ENCODE data around the gene ZFAND5.

Gene ZFAND5

GRCh38 chr9:72364679-72365524, at the start of gene ZFAND5:
Gene ZFAND5, minus strand, starts transcription at chr9:72365208. Its CDS starts 4,430 bp downstream, at chr9:72360778.
- DNase-seq (ENCODE audit: low read depth in 2 of 2, low spot score in 1 of 2): peak; percentile 83 to 85

- DNase-seq (ENCODE audit: low read depth in 2 of 2, low spot score in 1 of 2): no peak
Measured at GRCh38 chr9:72412483-72413040, 47.6 kb upstream of the ZFAND5 start.

GRCh38 chr9:72410214-72410613, 45.2 kb upstream of the ZFAND5 start:
- no peak for DNase-seq (ENCODE audit: low read depth in 2 of 2, low spot score in 1 of 2)

- no peak for DNase-seq (ENCODE audit: low read depth in 2 of 2, low spot score in 1 of 2)
Measured at GRCh38 chr9:72407114-72407513, 42.1 kb upstream of the ZFAND5 start.

GRCh38 chr9:72402744-72403143, 37.7 kb upstream of the ZFAND5 start:
- DNase-seq (ENCODE audit: low read depth in 2 of 2, low spot score in 1 of 2): no peak

GRCh38 chr9:72401396-72401795, 36.4 kb upstream of the ZFAND5 start:
- no peak for DNase-seq (ENCODE audit: low read depth in 2 of 2, low spot score in 1 of 2)

GRCh38 chr9:72400866-72401265, 35.9 kb upstream of the ZFAND5 start:
- DNase-seq (ENCODE audit: low read depth in 2 of 2, low spot score in 1 of 2): no peak

- DNase-seq (ENCODE audit: low read depth in 2 of 2, low spot score in 1 of 2): no peak
Measured at GRCh38 chr9:72399391-72399790, 34.4 kb upstream of the ZFAND5 start.

- no peak for DNase-seq (ENCODE audit: low read depth in 2 of 2, low spot score in 1 of 2)
Measured at GRCh38 chr9:72396247-72397091, 31.5 kb upstream of the ZFAND5 start.

GRCh38 chr9:72394066-72394465, 29.1 kb upstream of the ZFAND5 start:
- DNase-seq (ENCODE audit: low read depth in 2 of 2, low spot score in 1 of 2): no peak

- DNase-seq (ENCODE audit: low read depth in 2 of 2, low spot score in 1 of 2): no peak
Measured at GRCh38 chr9:72390907-72391306, 25.9 kb upstream of the ZFAND5 start.

- DNase-seq (ENCODE audit: low read depth in 2 of 2, low spot score in 1 of 2): no peak
Measured at GRCh38 chr9:72386186-72386585, 21.2 kb upstream of the ZFAND5 start.

- DNase-seq (ENCODE audit: low read depth in 2 of 2, low spot score in 1 of 2): no peak
Measured at GRCh38 chr9:72384710-72385485, 19.9 kb upstream of the ZFAND5 start.

- DNase-seq (ENCODE audit: low read depth in 2 of 2, low spot score in 1 of 2): no peak
Measured at GRCh38 chr9:72383978-72384709, 19.1 kb upstream of the ZFAND5 start.

GRCh38 chr9:72382405-72382804, 17.4 kb upstream of the ZFAND5 start:
- no peak for DNase-seq (ENCODE audit: low read depth in 2 of 2, low spot score in 1 of 2)

GRCh38 chr9:72377041-72377440, 12.0 kb upstream of the ZFAND5 start:
- no peak for DNase-seq (ENCODE audit: low read depth in 2 of 2, low spot score in 1 of 2)

GRCh38 chr9:72371151-72371550, 6.1 kb upstream of the ZFAND5 start:
- no peak for DNase-seq (ENCODE audit: low read depth in 2 of 2, low spot score in 1 of 2)

GRCh38 chr9:72365525-72366256, 683 bp upstream of the ZFAND5 start:
- DNase-seq (ENCODE audit: low read depth in 2 of 2, low spot score in 1 of 2): peak; percentile 19 to 27

GRCh38 chr9:72363908-72364678, 915 bp downstream of the ZFAND5 start:
- DNase-seq (ENCODE audit: low read depth in 2 of 2, low spot score in 1 of 2): peak in 1 of 2 donors; percentile 43
